Skeletal muscle tissue (tissue), 4 donors: Measurements from ENCODE around the gene CPXM2. TPM values are rescaled to one million over a fixed set of nuclear protein-coding genes. Genes with fewer than 3 reads are reported as not detected.

Experiments
- H3K27ac ChIP-seq: one replicate; pipeline ENCODE4 v1.7.0; 2013; ENCODE audit warnings: mild to moderate bottlenecking, low read depth, low read length, inconsistent platforms
- H3K27me3 ChIP-seq, 3 donors: one replicate each; pipeline ENCODE4 v1.7.0; 2013; ENCODE audit warnings: low read length in 3 of 3; ENCODE audit not compliant: control insufficient read depth in 3 of 3, insufficient read depth in 3 of 3
- H3K36me3 ChIP-seq, 3 donors: one replicate each; pipeline ENCODE4 v1.7.0; 2013; ENCODE audit warnings: low read length in 3 of 3; ENCODE audit not compliant: control insufficient read depth in 3 of 3, insufficient read depth in 3 of 3
- H3K4me1 ChIP-seq, 3 donors: one replicate each; pipeline ENCODE4 v1.7.0; 2013; ENCODE audit warnings: low read length in 3 of 3, mild to moderate bottlenecking in 3 of 3; ENCODE audit not compliant: control insufficient read depth in 3 of 3, insufficient read depth in 3 of 3
- H3K4me3 ChIP-seq, 3 donors: one replicate each; pipeline ENCODE4 v1.7.0; 2013; ENCODE audit warnings: low read length in 3 of 3
- H3K9ac ChIP-seq, 3 donors: one replicate each; pipeline ENCODE4 v1.7.0; 2013; ENCODE audit warnings: low read length in 3 of 3, mild to moderate bottlenecking in 3 of 3, moderate library complexity in 2 of 3, low read depth in 1 of 3
- H3K9me3 ChIP-seq, 3 donors: one replicate each; pipeline ENCODE4 v1.7.0; 2013; ENCODE audit warnings: low read length in 3 of 3; ENCODE audit not compliant: control insufficient read depth in 3 of 3
- total RNA-seq: library from RNA; depleted of rRNA; stranded (reverse); fragments of >200 nt; gene quantifications from one replicate; pipeline ENCODE4 v1.2.3, GENCODE V29; 2014
- donor health status: Osteomylitis.

The CPXM2 gene
- total RNA-seq, 1 donor from 2014 or later = 0.52 TPM

DNA sequence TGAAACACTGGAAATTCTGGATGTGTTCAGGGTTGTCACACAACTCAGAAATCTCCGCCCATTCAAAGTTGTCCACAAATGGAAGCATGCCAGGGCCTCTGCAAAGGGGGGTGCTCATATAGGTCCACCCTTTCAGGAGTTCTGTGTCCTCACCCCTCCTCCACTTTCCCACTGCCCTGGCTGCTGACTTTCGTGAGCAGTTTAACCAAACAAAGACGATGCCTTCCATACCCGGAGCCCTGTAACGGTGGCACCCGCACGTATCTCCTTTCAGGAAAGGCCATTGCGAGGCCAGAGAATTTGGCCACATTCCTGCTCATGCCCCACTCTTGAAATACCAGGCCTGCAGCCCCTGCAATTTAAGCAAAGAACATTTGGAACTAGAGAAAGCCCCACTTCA lies 1.4 kb downstream of the CPXM2 start:
- peaks cover 3 to 8% (median 3%) of the 10 kb centered on the region in 3 donors for H3K4me1 ChIP-seq
- peak overlapping the region; percentile 58 to 68 (median 60) for H3K4me3 ChIP-seq
- peak overlapping the region; percentile 74 for H3K27ac ChIP-seq
- H3K36me3 ChIP-seq = no peaks in the 10 kb centered on the region
- H3K27me3 ChIP-seq = peaks cover 2 to 16% (median 16%) of the 10 kb centered on the region in 3 donors
- peak overlapping the region; percentile 45 to 74 (median 51) for H3K9ac ChIP-seq
- no peaks in the 10 kb centered on the region for H3K9me3 ChIP-seq

DNA sequence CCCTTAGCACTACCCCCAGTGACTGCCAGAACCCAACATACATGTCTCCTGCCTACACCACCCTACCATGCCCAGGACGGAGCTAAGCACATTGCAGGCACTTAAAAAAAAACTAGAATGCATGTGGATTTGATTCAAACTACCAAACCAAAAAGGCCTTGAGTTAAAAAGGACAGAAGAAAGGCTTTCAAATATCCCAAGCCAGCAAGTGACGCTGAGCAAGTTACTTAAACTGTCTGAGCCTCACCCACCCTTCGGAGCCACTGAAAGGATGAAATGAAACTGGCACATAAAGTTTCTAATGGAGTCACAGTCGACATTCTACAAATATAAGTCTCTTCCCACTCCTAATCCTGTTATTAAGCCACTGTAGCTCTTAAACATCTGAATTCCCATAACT lies 1.8 kb downstream of the CPXM2 start:
- Histone ChIP-seq H3K4me3 (no peak overlapping the region), H3K27ac (peak overlapping the region; percentile 74), H3K9ac (no peak overlapping the region), H3K9me3 (no peaks in the 10 kb centered on the region), H3K36me3 (no peaks in the 10 kb centered on the region), H3K4me1 (peaks cover 3 to 9% (median 4%) of the 10 kb centered on the region in 3 donors), H3K27me3 (peaks cover 2 to 16% (median 16%) of the 10 kb centered on the region in 3 donors)

DNA sequence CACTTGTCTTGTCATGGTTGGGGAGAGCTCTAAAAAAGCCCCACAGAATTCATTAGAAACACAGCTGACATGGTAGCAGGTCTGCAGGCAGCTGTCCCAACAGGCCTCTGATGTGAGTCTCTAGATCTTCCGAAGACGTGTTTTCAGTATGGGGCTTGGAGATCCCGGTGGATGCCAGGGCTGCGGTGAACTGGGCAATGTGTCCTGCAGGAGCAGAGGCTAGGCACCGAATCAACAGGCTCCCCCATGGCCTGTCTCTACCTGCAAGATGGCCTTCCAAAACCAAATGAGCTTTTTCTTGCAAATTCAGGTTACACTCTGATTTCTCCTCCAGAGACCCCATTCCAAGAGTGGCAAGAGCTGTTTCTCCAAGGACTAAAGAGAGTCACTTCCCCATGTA lies 2.9 kb downstream of the CPXM2 start:
- no peak overlapping the region for H3K27ac ChIP-seq
- H3K4me3 ChIP-seq = no peak overlapping the region
- peaks cover 2 to 20% (median 16%) of the 10 kb centered on the region in 3 donors for H3K27me3 ChIP-seq
- no peaks in the 10 kb centered on the region for H3K36me3 ChIP-seq
- no peaks in the 10 kb centered on the region for H3K9me3 ChIP-seq
- H3K4me1 ChIP-seq = peaks cover 3 to 9% (median 5%) of the 10 kb centered on the region in 3 donors
- no peak overlapping the region for H3K9ac ChIP-seq

DNA sequence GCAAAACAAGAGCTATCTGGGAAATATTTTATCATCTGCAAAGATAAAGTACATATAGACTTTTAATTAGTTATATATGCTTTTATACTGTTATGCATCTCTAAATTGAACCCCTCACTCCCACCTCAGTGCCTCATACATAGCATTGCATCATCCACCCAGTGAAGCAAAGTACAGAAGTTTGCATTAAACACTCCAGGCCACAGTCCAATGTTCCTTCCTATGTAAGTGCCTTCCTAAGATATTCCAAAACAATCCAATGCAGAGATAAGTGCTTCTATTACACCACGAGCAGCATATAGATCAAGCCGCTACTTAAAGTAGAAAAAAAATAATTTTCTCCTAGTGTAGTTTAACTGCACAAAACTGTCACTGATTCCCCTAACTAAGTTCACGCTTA lies 3.4 kb downstream of the CPXM2 start:
- H3K4me1 ChIP-seq = peaks cover 3 to 9% (median 5%) of the 10 kb centered on the region in 3 donors
- no peak overlapping the region for H3K4me3 ChIP-seq
- H3K9me3 ChIP-seq = no peaks in the 10 kb centered on the region
- H3K27ac ChIP-seq = no peak overlapping the region
- peaks cover 2 to 20% (median 16%) of the 10 kb centered on the region in 3 donors for H3K27me3 ChIP-seq
- no peak overlapping the region for H3K9ac ChIP-seq
- no peaks in the 10 kb centered on the region for H3K36me3 ChIP-seq

DNA sequence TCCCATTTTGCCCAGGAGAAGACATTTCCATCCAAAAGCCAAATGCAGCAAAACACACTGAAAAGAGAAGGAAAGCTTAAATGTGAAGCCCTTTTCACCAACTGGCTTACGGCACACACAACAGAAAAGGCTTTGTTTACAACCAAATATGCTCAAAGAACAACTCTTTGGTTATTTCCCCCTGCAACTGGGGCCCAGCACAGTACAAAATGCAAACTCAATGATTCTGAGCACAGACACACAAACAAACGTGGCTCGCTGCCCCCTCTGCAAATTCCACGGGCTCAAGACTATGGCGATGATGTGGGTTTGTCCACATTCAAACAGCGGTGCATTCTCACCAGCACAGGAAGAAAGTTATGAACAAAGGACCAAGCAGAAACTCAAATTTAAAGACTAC lies 5.3 kb downstream of the CPXM2 start:
- Histone ChIP-seq H3K4me1 (peaks cover 3 to 7% (median 6%) of the 10 kb centered on the region in 3 donors), H3K4me3 (no peak overlapping the region), H3K9me3 (no peaks in the 10 kb centered on the region), H3K27me3 (peaks cover 2 to 11% (median 6%) of the 10 kb centered on the region in 3 donors), H3K27ac (no peak overlapping the region), H3K9ac (no peak overlapping the region), H3K36me3 (no peaks in the 10 kb centered on the region)

DNA sequence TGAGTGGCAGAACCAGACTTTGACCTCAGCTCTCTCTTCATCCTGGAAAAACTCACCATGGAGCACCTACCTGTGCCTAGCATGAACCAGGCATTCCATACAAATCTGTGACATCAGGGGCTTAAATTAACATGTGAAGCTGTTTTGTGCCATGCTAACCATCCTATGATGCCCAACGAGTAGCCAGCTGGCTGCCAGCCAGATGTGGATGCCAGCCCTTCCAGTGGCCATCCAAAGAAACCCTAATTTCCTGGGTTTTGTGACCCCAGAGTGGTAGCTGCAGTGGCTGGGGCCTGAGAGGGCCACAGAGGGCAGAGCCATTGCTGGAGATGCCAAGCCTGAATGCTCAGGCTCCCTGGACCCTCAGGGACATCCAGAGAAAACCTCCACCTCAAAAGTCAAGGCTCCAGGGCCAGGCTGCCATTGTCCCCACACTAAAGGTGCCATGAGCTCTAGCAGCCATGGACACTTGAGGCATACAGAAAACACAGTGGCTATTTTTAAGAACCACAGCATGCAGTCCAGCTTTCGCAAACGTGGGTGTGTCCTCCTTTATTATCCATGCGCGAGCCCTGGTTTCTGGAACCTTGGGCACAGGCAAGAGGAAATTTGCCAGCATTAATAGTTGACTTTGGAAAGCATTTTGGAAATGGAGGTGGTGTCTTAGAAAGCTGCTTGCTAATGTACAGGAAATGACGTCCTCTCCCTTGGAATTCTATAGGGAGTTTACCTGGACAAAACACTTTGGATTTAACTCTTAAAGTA lies 6.0 kb downstream of the CPXM2 start:
- Histone ChIP-seq H3K36me3 (no peaks in the 10 kb centered on the region), H3K9ac (no peak overlapping the region), H3K4me3 (no peak overlapping the region), H3K4me1 (peaks cover under 1 to 7% (median 6%) of the 10 kb centered on the region in 3 donors), H3K27ac (peak overlapping the region; percentile 45), H3K9me3 (no peaks in the 10 kb centered on the region), H3K27me3 (peaks cover 0 to 9% (median 2%) of the 10 kb centered on the region in 3 donors)

DNA sequence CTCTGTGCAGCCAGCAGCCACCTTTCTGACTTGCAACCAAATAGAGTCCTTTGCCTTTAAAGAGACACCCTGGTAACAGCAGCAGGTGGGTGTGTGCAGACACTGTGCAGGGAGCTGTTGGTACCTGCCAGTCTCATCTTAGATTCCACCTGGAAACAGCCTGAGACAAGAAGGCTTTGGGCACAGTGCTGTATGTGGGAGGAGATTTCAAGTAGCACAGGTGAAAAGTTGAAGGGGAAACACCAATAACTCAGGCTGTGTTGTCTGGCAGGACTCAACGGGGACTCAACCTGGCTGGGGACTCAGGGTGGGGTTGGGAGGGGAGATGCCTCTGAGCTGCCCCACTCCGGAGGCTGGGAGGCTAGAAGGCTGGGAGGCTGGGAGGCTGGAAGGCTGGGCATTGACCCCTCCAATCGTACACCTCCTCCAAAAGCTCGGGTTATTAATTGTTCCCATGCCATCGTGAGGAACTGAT lies 6.7 kb downstream of the CPXM2 start:
- H3K27ac ChIP-seq = peak overlapping the region; percentile 45
- peaks cover 0 to 4% (median 2%) of the 10 kb centered on the region in 3 donors for H3K27me3 ChIP-seq
- no peaks in the 10 kb centered on the region for H3K36me3 ChIP-seq
- no peaks in the 10 kb centered on the region for H3K9me3 ChIP-seq
- peaks cover 0 to 7% (median 6%) of the 10 kb centered on the region in 3 donors for H3K4me1 ChIP-seq
- H3K4me3 ChIP-seq = no peak overlapping the region
- no peak overlapping the region for H3K9ac ChIP-seq

DNA sequence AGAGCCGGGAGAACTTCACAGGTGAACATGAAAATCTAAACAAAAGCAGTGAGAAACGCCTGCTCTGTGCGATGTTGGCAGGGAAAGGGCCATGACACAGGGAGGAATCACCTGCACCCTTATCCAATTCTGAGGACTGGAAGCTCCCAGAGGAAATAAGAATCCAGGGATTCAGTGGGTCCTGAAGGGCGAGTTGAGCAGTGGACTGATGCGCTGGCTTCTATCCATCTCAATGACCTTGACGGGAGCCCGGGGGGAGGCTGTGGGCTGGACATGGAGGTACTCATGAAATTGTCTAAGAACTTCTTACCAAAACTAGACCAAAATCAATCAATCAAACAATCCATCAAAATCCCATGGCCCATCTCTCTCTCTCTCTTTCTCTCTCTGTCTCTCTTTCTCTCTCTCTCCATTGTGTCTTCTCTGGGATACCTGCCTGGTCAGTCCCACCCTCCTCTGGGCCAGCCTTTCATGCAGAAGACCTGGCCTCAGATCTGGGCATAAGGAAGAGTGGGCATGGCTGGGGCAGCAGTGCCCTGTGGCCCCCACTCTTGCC lies 7.2 kb downstream of the CPXM2 start:
- no peak overlapping the region for H3K4me3 ChIP-seq
- no peaks in the 10 kb centered on the region for H3K9me3 ChIP-seq
- peaks cover 0 to 4% (median 2%) of the 10 kb centered on the region in 3 donors for H3K27me3 ChIP-seq
- no peak overlapping the region for H3K9ac ChIP-seq
- no peaks in the 10 kb centered on the region for H3K36me3 ChIP-seq
- peaks cover 0 to 7% (median 6%) of the 10 kb centered on the region in 3 donors for H3K4me1 ChIP-seq
- no peak overlapping the region for H3K27ac ChIP-seq

DNA sequence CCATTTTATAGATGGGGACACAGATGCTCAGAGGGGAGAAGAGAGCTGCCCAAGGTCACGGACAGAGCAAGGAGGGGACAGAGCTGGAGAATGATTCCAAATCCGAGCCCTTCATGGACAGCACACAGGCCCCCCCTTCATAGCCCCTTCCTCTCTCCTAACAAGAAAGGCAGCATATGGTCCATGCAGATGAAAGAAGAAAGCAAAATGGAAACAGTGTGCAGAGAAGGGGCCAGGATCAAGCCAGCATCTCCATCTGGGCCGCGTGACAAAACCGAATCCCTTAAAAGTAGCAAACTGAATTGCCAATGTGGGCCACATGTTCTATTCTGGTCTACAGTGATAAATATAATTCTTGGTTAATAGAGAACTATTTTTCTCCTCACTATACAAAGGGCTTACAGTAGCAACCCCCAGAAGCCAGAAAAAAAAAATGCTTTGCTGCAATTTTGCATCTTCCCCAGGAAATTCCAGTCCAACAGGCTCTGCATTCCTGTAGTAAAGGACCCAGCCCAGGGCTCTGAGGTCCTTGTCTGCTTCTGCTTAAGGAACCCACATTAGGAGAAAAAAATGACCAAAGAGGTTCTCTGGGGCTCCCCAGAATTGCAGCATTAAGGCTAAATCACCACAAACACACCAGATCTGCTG lies 7.8 kb downstream of the CPXM2 start:
- peaks cover 0 to 4% (median 2%) of the 10 kb centered on the region in 3 donors for H3K27me3 ChIP-seq
- H3K4me1 ChIP-seq = peaks cover 0 to 7% (median 7%) of the 10 kb centered on the region in 3 donors
- no peaks in the 10 kb centered on the region for H3K9me3 ChIP-seq

More for the DNA sequence above, 7.8 kb downstream of the CPXM2 start:
- Histone ChIP-seq H3K36me3 (no peaks in the 10 kb centered on the region), H3K4me3 (no peak overlapping the region), H3K9ac (no peak overlapping the region), H3K27ac (no peak overlapping the region)
